Type B pancreatic cell (in vitro differentiated cells): Measurements from ENCODE around the gene PLG. TPM values are rescaled to one million over a fixed set of nuclear protein-coding genes. Genes with fewer than 3 reads are reported as not detected.

ENCODE experiments used
- DNase-seq: peaks from one replicate; pipeline ENCODE4 v3.0.0; 2021; ENCODE audit warnings: mixed read lengths; ENCODE audit not compliant: unreplicated experiment; ENCODE audit errors: extremely low spot score
- H3K27ac Mint-ChIP-seq: 2 replicates; pipeline ENCODE4 v1.8.0; 2021; ENCODE audit warnings: mild to moderate bottlenecking, mixed read lengths
- H3K27me3 Mint-ChIP-seq: 2 replicates; pipeline ENCODE4 v1.8.0; 2021; ENCODE audit warnings: mixed read lengths
- H3K36me3 Mint-ChIP-seq: 2 replicates; pipeline ENCODE4 v1.8.0; 2021; ENCODE audit warnings: mixed read lengths
- H3K4me1 Mint-ChIP-seq: one replicate; pipeline ENCODE4 v1.8.0; 2021; ENCODE audit warnings: mixed read lengths; ENCODE audit not compliant: unreplicated experiment
- H3K4me3 Mint-ChIP-seq: 2 replicates; pipeline ENCODE4 v1.8.0; 2021; ENCODE audit warnings: mild to moderate bottlenecking, mixed read lengths
- H3K9me3 Mint-ChIP-seq: 2 replicates; pipeline ENCODE4 v1.8.0; 2021; ENCODE audit warnings: mixed read lengths
- total RNA-seq: library from RNA; stranded (reverse); gene quantifications from 2 replicates; pipeline ENCODE4 v1.2.1, GENCODE V29; 2021; ENCODE audit warnings: low replicate concordance
- TF ChIP-seq, protein P1 (sequence below): fragments of 200-600 bp; sonication (generic); conservative IDR thresholded peaks from 2 replicates; pipeline ENCODE4 v1.5.0; 2021; ENCODE audit warnings: antibody characterized with exemption, mild to moderate bottlenecking

The PLG gene
- total RNA-seq, 1 donor from 2014 or later: 0.46 TPM

DNA sequence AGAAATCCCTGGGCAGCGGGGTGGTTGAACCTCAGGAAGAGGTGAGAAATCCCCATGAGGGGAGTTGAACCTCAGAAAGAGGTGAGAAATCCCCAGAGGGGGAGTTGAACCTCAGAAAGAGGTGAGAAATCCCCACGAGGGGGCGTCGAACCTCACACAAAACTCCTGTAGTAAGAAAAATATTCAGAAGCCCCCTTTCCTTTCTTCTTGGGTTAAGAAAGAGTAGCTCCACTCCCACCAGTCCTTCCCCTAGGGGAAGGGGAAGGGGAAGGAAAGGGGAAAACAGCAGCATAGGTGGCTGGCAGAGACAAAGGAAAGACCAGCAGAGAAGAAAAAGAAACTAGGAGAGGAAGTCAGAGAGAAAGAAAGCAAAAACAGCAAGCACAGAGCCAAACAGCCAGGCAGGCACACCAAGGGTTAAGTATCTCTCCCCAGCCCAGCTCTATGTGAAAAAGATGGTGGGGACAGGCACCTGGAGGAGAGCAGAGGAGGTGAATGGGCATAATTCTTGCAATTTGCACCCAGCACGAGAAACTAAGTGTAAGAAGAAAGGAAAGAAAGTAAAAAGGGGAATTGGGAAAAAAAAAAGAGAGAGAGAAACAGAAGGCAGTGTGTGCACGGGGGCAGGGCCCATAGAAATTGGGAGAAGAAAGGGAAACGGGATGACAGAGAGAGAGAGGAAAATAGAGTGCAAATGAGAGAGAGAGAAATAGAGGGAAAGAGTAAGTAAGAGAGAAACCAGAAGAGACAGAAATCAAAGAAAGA lies 88.2 kb downstream of the PLG start:
- TF ChIP-seq, protein P1, sequence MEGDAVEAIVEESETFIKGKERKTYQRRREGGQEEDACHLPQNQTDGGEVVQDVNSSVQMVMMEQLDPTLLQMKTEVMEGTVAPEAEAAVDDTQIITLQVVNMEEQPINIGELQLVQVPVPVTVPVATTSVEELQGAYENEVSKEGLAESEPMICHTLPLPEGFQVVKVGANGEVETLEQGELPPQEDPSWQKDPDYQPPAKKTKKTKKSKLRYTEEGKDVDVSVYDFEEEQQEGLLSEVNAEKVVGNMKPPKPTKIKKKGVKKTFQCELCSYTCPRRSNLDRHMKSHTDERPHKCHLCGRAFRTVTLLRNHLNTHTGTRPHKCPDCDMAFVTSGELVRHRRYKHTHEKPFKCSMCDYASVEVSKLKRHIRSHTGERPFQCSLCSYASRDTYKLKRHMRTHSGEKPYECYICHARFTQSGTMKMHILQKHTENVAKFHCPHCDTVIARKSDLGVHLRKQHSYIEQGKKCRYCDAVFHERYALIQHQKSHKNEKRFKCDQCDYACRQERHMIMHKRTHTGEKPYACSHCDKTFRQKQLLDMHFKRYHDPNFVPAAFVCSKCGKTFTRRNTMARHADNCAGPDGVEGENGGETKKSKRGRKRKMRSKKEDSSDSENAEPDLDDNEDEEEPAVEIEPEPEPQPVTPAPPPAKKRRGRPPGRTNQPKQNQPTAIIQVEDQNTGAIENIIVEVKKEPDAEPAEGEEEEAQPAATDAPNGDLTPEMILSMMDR: peak; percentile 43
- H3K27ac Mint-ChIP-seq: peak overlapping the region; percentile 7
- H3K4me1 Mint-ChIP-seq: peaks cover 11% of the 10 kb centered on the region
- H3K4me3 Mint-ChIP-seq: peak overlapping the region; percentile 1
- no peaks in the 10 kb centered on the region for H3K9me3 Mint-ChIP-seq
- no peaks in the 10 kb centered on the region for H3K36me3 Mint-ChIP-seq
- H3K27me3 Mint-ChIP-seq: no peaks in the 10 kb centered on the region
- DNase-seq: no peak

DNA sequence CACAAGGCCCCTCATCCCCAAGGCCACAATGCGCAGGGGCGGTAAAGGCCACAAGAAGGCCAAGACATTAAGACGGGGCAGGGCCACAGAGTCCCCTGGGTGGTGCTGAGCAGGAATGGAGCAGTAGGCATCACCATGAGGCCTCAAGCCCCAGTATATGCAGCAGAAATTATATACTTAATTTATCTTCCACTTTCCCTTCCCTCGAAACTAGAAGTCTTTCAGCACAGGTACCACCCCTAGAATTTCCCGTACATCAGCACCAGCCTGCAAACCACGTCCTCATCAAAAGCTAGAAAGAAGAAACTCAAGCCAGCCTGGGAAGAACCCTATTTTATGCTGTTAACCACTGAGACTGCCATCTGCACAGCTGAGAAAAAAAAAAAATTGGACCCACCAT lies 89.4 kb downstream of the PLG start:
- H3K4me1 Mint-ChIP-seq: peaks cover 11% of the 10 kb centered on the region
- H3K4me3 Mint-ChIP-seq: no peak overlapping the region
- DNase-seq: no peak
- H3K9me3 Mint-ChIP-seq: no peaks in the 10 kb centered on the region
- peak overlapping the region; percentile 16 for H3K27ac Mint-ChIP-seq
- no peaks in the 10 kb centered on the region for H3K27me3 Mint-ChIP-seq
- TF ChIP-seq, protein P1: no peak
- no peaks in the 10 kb centered on the region for H3K36me3 Mint-ChIP-seq

DNA sequence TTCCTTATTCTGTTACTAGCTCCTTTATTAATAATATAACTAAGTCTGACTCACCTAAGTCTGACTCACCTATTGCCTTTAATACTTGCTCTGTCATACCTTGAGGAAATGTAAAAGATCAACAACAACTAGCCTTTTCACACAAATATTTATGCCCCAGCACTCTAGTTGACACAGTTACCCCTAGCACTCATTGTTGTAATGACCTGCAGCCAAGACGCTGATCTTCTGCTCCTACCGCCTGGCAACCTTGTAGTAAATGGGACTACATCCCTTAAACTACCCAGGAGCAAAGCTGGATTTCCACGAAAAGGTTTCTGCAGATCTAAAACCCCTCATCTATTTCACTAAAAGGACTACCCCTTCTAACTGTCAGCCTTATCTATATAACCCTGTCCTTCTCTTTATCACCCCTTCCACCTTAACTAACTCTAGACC lies 90.0 kb downstream of the PLG start:
- Mint-ChIP-seq H3K27ac (peak overlapping the region; percentile 16), H3K36me3 (no peaks in the 10 kb centered on the region), H3K9me3 (no peaks in the 10 kb centered on the region), H3K4me1 (peaks cover 11% of the 10 kb centered on the region), H3K4me3 (no peak overlapping the region), H3K27me3 (no peaks in the 10 kb centered on the region)
- TF ChIP-seq, protein P1: no peak
- DNase-seq: no peak

DNA sequence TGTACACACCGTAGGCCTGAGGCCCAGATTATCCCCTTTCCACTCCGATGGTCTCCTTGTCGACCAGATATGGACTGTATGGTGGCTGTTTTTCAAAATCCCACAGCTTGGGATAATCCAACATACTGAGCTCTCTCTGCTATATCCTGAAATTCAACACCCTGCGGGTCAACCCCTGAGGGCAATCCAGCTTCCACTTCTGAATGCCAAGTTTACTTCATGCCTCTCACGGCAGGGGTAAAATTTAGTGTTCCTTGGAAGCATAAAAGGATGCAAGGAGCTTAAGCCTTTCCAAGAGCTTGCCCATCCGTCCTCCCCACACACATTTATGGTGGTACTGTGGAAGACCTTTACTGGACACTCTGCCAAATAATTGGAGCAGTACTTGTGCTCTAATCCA lies 90.7 kb downstream of the PLG start:
- H3K27ac Mint-ChIP-seq: no peak overlapping the region

DNA sequence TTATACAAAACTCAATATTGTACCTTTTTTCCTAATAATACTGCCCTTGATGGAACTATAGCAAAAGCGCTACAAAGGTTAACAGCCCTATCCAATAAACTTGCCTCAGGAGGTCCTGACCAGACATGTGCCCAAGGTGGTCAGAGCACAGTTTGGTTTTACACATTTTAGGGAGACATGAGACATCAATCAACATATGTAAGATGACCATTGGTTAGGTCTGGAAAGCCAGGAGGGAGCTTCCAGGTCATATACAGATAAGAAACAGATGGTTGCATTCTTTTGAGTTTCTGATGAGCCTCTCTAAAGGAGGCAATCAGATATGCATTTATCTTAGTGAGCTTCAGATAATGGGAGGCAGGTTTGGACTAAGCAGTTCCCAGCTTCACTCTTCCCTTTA lies 91.6 kb downstream of the PLG start:
- no peak overlapping the region for H3K27ac Mint-ChIP-seq
- DNase-seq: no peak
- H3K27me3 Mint-ChIP-seq: no peaks in the 10 kb centered on the region
- peaks cover 11% of the 10 kb centered on the region for H3K4me1 Mint-ChIP-seq
- no peak overlapping the region for H3K4me3 Mint-ChIP-seq
- no peaks in the 10 kb centered on the region for H3K9me3 Mint-ChIP-seq
- TF ChIP-seq, protein P1: no peak
- H3K36me3 Mint-ChIP-seq: no peaks in the 10 kb centered on the region

More for the DNA sequence above, 90.7 kb downstream of the PLG start:
- no peaks in the 10 kb centered on the region for H3K36me3 Mint-ChIP-seq
- peaks cover 11% of the 10 kb centered on the region for H3K4me1 Mint-ChIP-seq
- DNase-seq: no peak
- H3K4me3 Mint-ChIP-seq: no peak overlapping the region
- H3K9me3 Mint-ChIP-seq: no peaks in the 10 kb centered on the region
- TF ChIP-seq, protein P1: no peak
- H3K27me3 Mint-ChIP-seq: no peaks in the 10 kb centered on the region
